ENCODE data around the gene CAD. TPM values are rescaled to one million over a fixed set of nuclear protein-coding genes. Genes with fewer than 3 reads are reported as not detected.

CAD gene
- total RNA-seq, 6 experiments from 2014 or later, result 38.3 to 46.9 (median 42.8) TPM

- no peak for TF ChIP-seq CTCF (IDR thresholded peaks at IDR 0.05)
- Mint-ChIP-seq H3K9me3 (no peaks in the 10 kb centered on the region), H3K27me3 (ENCODE audit: insufficient read depth) (no peaks in the 10 kb centered on the region; the same call in 1 of the 2 replicates), H3K4me1 (ENCODE audit: low read depth) (no peaks in the 10 kb centered on the region), H3K27ac (no peak overlapping the region), H3K4me3 (no peak overlapping the region), H3K36me3 (ENCODE audit: low read depth) (peaks cover 6% of the 10 kb centered on the region; the same call in 1 of the 2 replicates)
- DNase-seq, result no peak
These were observed 18.5 kb upstream of the CAD start for GRCh38 chr2:27198627-27199026.

DNA sequence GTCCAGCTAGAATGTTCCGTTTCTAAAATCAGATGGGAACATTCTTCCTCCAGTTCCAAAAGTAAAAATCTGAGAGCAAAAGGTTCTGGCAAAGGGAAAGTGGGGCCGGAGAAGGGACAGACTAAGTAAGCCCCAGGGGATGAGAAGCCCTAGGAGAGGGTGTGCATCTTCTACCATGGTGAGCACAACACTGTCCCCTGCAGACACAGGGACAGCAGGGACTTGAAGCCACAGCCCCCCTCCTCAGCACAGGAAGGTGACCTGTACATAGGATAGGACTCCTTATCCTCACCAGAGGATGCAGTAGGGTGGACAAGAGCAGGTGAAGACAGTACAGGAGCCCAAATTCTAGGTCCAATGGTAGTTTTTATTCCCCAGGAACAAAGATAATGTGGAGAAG lies 17.9 kb upstream of the CAD start:
- TF ChIP-seq CTCF (IDR thresholded peaks at IDR 0.05), result no peak
- H3K36me3 Mint-ChIP-seq (ENCODE audit: low read depth), result peaks cover 6% of the 10 kb centered on the region; the same call in 1 of the 2 replicates
- no peaks in the 10 kb centered on the region for H3K4me1 Mint-ChIP-seq (ENCODE audit: low read depth)
- no peaks in the 10 kb centered on the region for H3K9me3 Mint-ChIP-seq
- no peaks in the 10 kb centered on the region; the same call in 1 of the 2 replicates for H3K27me3 Mint-ChIP-seq (ENCODE audit: insufficient read depth)
- DNase-seq, result no peak
- H3K4me3 Mint-ChIP-seq, result no peak overlapping the region
- no peak overlapping the region for H3K27ac Mint-ChIP-seq

GRCh38 chr2:27201675-27202074 lies 15.5 kb upstream of the CAD start:
- Mint-ChIP-seq H3K27me3 (ENCODE audit: insufficient read depth) (no peaks in the 10 kb centered on the region; the same call in 1 of the 2 replicates), H3K36me3 (ENCODE audit: low read depth) (peaks cover 11% of the 10 kb centered on the region), H3K27ac (no peak overlapping the region), H3K4me3 (no peak overlapping the region), H3K9me3 (no peaks in the 10 kb centered on the region), H3K4me1 (ENCODE audit: low read depth) (no peaks in the 10 kb centered on the region)
- no peak for TF ChIP-seq CTCF (IDR thresholded peaks at IDR 0.05)
- DNase-seq, result no peak

DNA sequence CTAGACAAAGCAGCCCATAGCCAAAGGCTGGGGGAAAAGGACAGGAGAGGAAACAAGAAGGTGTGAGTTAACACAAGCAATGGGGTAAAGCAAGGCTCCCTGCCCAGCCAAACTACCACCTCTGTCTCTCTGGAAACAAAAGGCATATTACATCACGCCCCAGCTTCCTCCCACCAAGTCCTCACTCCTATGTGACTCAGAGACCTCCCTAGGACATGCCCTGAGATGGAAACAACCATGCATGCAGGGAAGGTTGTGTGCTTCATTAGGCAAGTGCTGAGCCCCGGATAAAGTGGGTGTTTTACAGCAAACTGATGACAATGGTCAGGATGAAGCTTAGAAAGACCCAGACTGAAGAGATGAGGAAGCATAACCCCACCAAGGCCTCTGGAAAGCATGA lies 14.3 kb upstream of the CAD start:
- no peak for DNase-seq
- no peak overlapping the region for H3K4me3 Mint-ChIP-seq
- peaks cover 18% of the 10 kb centered on the region for H3K36me3 Mint-ChIP-seq (ENCODE audit: low read depth)
- H3K27me3 Mint-ChIP-seq (ENCODE audit: insufficient read depth), result no peaks in the 10 kb centered on the region; the same call in none of the 2 replicates
- H3K9me3 Mint-ChIP-seq, result no peaks in the 10 kb centered on the region
- TF ChIP-seq CTCF (IDR thresholded peaks at IDR 0.05), result no peak
- no peak overlapping the region for H3K27ac Mint-ChIP-seq
- no peaks in the 10 kb centered on the region for H3K4me1 Mint-ChIP-seq (ENCODE audit: low read depth)

- H3K4me1 Mint-ChIP-seq (ENCODE audit: low read depth), result no peaks in the 10 kb centered on the region
- no peak for TF ChIP-seq CTCF (IDR thresholded peaks at IDR 0.05)
- H3K27me3 Mint-ChIP-seq (ENCODE audit: insufficient read depth), result no peaks in the 10 kb centered on the region; the same call in none of the 2 replicates
- no peak for DNase-seq
- H3K4me3 Mint-ChIP-seq, result no peak overlapping the region
- H3K9me3 Mint-ChIP-seq, result no peaks in the 10 kb centered on the region
- peaks cover 21% of the 10 kb centered on the region for H3K36me3 Mint-ChIP-seq (ENCODE audit: low read depth)
- no peak overlapping the region for H3K27ac Mint-ChIP-seq
These were observed 13.4 kb upstream of the CAD start for GRCh38 chr2:27203741-27204140.

GRCh38 chr2:27204566-27204965 lies 12.6 kb upstream of the CAD start:
- H3K27me3 Mint-ChIP-seq (ENCODE audit: insufficient read depth), result no peaks in the 10 kb centered on the region; the same call in 1 of the 2 replicates
- H3K36me3 Mint-ChIP-seq (ENCODE audit: low read depth), result peaks cover 21% of the 10 kb centered on the region
- H3K9me3 Mint-ChIP-seq, result no peaks in the 10 kb centered on the region
- no peak for TF ChIP-seq CTCF (IDR thresholded peaks at IDR 0.05)
- DNase-seq, result no peak
- no peak overlapping the region for H3K4me3 Mint-ChIP-seq
- no peak overlapping the region for H3K27ac Mint-ChIP-seq
- H3K4me1 Mint-ChIP-seq (ENCODE audit: low read depth), result peaks cover 6% of the 10 kb centered on the region

Data from HFFc6 (cell line).